ENCODE results near the gene GARNL3.

The GARNL3 gene

DNA sequence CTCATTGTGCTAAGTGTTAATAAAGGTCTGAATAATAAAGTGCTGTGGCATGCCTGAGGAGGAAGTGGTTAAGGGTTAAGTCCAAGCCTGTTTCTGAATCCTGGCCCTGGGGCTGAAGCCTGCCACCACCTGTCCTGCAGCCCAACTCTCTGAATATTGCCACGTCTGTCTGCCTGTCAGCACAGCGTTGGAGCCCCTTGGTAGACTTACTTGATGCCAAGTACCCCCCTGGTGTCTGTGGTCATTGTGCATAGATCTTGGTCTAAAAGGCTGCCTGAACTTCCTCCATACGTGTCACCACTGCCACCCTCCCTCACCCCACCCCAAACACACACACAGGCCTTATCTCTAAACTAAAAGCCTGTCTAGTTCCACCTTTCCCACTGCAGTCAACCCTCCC is 97.0 kb downstream of the GARNL3 start:
- in situ Hi-C loops (cut with HindIII; ENCODE audit: low pct_ligation_motif_present, low pct_unique_long_range_greater_than_20kb, low sequenced_read_pairs) = no loop called here

DNA sequence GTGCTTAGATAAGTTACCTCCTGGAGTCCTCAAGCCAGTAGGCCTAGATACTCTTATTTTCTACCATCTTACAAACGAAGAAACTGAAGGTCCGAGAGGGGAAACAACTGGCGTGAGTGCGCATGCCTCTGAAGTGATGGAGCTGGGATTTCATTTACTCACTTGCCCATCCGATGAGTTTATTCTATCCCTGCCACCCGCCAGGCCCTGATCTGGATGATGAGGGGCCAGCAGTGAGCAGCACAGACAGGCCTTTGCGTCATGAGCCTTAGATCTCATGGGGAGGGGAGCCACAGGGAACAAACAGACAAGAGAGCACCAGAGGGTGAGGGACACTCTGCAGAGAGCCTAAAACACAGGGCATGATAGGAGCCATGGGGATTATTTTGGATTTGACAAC is 98.3 kb downstream of the GARNL3 start:
- DNase-seq = no peak
- in situ Hi-C loops (cut with HindIII; ENCODE audit: low pct_ligation_motif_present, low pct_unique_long_range_greater_than_20kb, low sequenced_read_pairs) = no loop called here

More for the DNA sequence above, 97.0 kb downstream of the GARNL3 start:
- DNase-seq = no peak

DNA sequence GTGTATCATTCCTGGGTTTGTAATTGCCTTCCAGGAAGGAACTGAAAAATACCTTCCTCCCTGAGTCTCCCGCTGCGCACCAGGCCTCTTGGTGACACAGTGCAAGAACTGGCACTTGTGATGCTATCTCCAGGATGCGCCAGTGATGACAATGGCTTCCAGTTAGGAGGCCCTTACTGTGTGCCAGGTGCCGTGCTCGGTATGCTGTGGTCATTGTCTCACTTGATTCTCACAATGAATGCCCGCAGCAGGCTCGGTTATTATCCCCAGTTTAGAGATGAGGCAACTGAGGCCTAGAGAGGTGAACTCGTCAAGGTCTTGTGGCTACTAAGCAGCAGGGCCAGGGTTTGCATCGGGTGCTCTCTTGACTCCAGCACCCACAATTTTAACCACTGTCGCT is 100.9 kb downstream of the GARNL3 start:
- in situ Hi-C loops (cut with HindIII; ENCODE audit: low pct_ligation_motif_present, low pct_unique_long_range_greater_than_20kb, low sequenced_read_pairs) = no loop called here
- DNase-seq = no peak

DNA sequence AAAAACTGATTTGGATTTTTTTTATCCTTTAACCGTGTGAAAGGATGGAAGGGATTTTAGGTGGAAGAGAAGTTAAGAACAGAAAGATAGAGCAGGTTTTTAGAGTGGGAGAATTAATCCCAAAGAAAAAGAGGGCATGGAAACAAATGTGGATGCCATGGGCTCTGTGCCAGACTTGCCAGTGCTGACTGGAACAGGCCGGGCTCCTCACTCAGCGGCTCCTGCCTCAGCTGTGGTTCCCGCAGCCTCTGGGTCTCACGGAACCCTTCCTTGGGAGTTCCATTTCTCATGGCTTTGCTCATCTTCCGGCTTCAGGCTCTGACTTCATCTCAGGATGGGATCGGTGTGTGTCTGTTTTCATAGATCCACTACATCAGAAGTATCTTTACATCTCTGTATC is 102.0 kb downstream of the GARNL3 start:
- no peak for DNase-seq
- in situ Hi-C loops (cut with HindIII; ENCODE audit: low pct_ligation_motif_present, low pct_unique_long_range_greater_than_20kb, low sequenced_read_pairs) = no loop called here

DNA sequence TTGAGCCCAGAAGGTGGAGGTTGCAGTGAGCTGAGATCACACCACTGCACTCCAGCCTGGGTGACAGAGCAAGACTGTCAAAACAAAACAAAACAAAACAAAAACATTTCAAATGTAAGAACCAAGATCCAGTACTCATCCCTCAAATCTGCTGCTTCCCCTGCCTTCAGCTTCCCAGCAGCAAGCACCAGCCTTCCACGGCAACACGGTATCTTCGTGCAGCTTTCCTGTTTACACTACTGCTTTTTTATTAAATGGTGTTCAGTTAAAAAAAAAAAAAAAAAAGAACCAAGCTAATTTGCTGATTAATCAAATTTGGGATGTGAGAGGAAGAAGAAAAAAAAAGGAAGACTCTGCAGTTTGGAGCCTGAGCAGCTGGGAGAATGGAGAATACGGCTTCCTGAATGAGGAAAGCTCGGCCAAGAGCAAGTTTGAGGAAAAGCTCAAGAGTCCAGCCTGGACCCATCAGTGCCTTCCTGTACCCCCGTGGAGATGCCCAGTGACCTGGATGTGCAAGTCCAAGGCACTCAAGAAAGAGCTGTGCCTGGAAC is 104.4 kb downstream of the GARNL3 start:
- in situ Hi-C loops (cut with HindIII; ENCODE audit: low pct_ligation_motif_present, low pct_unique_long_range_greater_than_20kb, low sequenced_read_pairs) = no loop called here
- DNase-seq = no peak

DNA sequence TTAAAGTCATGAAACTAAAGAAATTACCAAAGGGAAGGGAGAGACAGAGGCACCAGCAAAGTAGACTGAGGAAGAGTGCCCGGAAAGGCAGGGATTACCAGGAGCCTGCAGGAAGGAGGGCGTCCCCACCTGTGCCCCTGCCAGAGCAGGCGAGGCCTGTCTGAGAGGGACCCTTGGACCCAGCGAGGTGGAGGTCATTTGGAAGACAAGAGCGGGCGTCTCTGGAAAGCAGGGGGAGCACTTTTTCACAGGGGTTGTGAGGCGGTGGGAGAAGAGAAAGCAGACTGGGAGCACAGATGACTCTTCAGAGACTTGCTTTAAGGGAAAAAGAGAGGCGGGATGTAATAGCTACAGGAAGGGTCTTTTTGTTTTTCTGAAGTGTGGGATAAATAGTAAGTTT is 104.9 kb downstream of the GARNL3 start:
- in situ Hi-C loops (cut with HindIII; ENCODE audit: low pct_ligation_motif_present, low pct_unique_long_range_greater_than_20kb, low sequenced_read_pairs) = no loop called here
- DNase-seq = no peak

DNA sequence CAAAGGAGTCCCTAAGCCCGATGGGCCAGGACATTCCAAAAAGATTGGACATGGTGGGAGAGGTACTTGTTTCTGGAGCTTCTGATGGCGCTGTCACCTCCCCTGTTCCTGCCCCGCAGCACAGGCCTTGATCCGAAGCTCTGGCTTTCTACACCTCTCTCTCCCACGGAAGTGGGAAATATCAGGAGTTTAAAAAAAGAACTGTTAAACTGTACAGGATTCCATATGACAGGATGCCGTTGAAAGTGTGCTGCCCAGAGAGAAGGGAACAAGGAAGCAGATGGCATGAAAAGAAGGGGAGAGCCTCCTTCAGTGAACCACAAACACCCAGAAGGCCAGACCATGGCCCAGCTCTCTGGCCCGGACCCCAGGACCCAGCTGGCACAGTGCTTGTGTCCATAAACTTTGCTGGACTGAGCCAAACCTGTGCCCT is 105.6 kb downstream of the GARNL3 start:
- in situ Hi-C loops (cut with HindIII; ENCODE audit: low pct_ligation_motif_present, low pct_unique_long_range_greater_than_20kb, low sequenced_read_pairs) = no loop called here
- DNase-seq = no peak

DNA sequence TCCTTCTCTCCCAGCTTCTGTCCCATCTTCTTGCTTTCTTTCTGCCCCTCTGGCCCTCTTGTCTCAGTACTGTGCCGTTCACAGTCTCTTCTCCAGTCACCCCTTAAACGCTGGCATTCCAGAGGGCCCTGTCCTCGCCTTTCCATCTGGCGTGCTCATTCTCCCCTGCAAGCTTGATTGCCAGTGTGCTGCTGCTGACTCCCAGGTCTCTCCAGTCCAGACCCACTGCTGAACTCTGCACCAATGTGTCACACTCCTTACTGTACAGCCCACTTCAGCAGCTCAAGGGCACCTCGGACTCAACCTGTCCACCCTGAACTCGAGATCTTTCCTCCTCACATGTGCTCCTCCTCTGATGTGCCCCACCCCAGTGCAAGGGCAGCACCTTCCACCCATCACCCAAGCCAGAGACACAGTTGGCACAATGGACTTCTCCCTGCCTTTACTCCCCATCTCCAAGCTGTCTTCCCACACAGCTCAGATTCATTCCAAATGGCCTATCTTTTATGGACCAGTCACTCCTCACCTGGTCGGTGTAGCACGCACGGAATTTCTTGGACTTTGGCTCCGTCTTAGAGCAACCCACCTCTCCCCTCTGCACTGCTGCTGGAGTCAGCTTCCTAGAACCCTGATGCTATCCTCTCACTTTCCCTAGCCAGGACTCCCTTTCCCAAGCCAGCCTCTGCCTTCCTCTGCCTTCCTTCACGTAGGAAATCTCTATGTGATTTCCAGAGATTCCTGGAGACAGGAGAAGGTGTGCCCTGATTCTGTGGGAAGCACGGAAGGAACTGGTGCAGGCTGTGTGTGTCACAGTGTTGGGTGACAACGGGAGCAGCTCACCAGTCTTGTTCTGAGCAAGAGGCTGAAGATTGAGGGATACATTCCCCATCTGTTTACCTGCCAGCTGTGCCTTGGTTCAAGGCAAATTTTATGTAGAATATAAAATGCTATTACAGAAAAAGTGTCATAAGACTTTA is 106.4 kb downstream of the GARNL3 start:
- in situ Hi-C loops (cut with HindIII; ENCODE audit: low pct_ligation_motif_present, low pct_unique_long_range_greater_than_20kb, low sequenced_read_pairs) = no loop called here
- no peak for DNase-seq

DNA sequence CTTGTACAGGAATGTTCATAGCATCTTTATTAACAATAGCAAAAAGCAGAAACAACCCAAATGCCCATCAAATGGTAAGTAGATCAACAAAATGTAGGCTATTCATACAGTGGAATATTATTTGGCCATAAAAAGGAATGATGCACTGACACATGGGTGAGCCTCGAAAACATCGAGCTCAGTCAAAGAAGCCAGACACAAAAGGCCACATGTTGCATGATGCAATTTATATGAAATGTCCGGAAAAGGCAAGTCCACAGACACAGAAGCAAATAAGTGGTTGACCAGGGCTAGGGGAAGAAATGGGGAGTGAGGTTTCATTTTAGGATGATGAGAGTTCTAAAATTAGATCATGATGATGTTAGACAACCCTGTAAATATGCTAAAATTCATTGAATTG is 115.9 kb downstream of the GARNL3 start:
- in situ Hi-C loops (cut with HindIII; ENCODE audit: low pct_ligation_motif_present, low pct_unique_long_range_greater_than_20kb, low sequenced_read_pairs) = no loop called here
- no peak for DNase-seq

DNA sequence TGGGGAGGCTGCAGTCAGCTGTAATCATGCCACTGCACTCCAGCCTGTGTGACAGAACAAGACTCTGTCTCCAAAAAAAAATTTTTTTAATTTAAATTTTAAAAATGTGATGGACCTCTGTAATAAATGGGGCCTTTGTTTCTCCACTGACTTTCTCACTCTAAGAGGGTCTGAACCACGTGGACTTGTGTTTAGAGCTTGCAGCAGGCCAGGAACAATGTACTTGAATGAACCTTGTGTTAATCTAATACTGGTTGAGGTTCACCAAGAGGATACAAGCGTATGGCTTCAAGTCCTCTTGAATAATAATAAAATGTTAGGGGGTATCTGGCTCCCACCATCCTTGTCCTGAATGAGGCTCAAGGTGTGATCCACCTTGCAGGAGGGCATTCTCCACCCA is 118.0 kb downstream of the GARNL3 start:
- in situ Hi-C loops (cut with HindIII; ENCODE audit: low pct_ligation_motif_present, low pct_unique_long_range_greater_than_20kb, low sequenced_read_pairs) = no loop called here
- no peak for DNase-seq

DNA sequence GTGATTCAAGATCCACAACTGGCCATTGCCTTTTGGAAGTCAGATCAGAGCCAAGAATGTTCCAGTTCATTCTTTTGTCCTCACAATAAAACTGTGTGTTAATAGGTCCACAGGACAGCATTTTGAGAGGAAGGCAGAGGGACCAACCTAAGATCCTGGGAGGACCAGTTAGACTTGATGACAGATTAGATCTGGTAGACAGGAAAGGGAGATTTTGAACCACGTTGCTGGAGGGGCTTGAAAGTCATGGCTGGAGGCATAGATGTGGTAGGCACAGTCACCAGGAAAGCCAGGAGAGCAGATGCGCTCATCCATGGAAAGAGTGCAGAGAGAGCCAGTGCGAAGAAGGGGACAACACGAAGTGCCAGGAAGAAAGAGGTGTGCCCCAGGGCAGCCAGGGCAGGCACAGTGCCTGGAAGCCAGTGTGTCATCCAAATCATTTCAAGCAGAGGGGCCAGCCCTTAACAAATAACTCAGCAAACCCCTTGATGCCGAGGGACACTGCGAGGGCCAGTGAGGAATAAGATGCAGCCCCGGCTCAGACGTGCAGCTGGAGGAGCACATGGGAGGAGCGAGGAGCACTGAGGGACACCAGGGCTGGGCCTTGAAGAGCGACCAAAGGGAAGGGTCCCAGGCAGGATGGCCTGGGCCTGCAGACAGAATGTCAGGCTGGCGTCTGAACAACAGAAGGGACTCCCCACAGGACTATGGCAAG is 119.6 kb downstream of the GARNL3 start:
- no peak for DNase-seq
- in situ Hi-C loops (cut with HindIII; ENCODE audit: low pct_ligation_motif_present, low pct_unique_long_range_greater_than_20kb, low sequenced_read_pairs) = no loop called here

DNA sequence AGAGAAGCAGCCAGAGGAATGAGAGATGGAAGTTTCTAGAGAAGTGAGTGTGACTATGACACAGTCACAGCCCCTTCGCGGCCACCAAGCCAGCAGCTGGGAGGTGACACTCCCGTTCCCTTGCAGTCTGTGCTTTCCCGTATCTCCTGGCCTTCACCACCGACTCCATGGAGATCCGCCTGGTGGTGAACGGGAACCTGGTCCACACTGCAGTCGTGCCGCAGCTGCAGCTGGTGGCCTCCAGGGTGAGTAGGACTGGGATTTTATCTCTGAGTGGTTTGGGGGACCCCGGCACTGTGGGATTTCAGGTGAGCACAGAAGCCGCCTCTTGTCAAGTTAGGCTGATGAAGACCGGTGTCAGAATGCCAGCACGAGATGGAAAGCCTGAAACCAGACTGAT is 120.3 kb downstream of the GARNL3 start:
- in situ Hi-C loops (cut with HindIII; ENCODE audit: low pct_ligation_motif_present, low pct_unique_long_range_greater_than_20kb, low sequenced_read_pairs) = no loop called here

DNA sequence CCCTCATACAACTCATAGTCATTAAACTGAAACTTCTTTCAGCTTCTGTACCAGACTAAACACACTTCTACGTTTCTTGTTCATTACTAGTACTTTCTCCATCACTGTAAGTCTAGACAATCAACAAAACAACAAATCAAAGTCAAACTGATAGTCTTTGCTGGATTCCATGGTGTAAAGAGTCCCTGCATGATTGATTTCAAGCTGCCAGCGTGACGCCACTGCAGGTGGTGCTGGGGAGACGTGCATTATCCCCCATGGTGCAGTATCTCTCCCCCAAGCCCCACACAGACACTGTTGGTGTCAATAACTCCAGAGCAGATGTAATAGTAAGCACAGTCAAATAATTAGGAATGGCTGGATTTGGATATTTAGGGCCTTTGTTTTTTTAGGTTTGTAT is 121.7 kb downstream of the GARNL3 start:
- DNase-seq = no peak
- in situ Hi-C loops (cut with HindIII; ENCODE audit: low pct_ligation_motif_present, low pct_unique_long_range_greater_than_20kb, low sequenced_read_pairs) = no loop called here

More for the DNA sequence above, 120.3 kb downstream of the GARNL3 start:
- no peak for DNase-seq

DNA sequence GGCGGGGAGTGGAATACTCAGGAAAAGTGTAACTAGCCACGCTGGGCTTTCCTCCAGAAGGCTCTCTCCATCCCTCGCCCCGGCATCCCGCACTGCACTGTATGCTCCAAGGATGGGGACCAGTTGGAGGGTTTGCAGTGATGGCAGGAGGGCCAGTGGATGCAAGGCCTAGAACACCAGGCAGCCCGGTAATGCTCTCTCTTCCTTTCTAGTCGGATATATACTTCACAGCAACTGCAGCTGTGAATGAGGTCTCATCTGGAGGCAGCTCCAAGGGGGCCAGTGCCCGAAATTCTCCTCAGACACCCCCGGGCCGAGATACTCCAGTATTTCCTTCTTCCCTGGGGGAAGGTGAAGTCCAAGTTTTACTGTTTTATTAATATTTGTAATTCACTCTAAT is 122.4 kb downstream of the GARNL3 start:
- in situ Hi-C loops (cut with HindIII; ENCODE audit: low pct_ligation_motif_present, low pct_unique_long_range_greater_than_20kb, low sequenced_read_pairs) = no loop called here
- DNase-seq = no peak

DNA sequence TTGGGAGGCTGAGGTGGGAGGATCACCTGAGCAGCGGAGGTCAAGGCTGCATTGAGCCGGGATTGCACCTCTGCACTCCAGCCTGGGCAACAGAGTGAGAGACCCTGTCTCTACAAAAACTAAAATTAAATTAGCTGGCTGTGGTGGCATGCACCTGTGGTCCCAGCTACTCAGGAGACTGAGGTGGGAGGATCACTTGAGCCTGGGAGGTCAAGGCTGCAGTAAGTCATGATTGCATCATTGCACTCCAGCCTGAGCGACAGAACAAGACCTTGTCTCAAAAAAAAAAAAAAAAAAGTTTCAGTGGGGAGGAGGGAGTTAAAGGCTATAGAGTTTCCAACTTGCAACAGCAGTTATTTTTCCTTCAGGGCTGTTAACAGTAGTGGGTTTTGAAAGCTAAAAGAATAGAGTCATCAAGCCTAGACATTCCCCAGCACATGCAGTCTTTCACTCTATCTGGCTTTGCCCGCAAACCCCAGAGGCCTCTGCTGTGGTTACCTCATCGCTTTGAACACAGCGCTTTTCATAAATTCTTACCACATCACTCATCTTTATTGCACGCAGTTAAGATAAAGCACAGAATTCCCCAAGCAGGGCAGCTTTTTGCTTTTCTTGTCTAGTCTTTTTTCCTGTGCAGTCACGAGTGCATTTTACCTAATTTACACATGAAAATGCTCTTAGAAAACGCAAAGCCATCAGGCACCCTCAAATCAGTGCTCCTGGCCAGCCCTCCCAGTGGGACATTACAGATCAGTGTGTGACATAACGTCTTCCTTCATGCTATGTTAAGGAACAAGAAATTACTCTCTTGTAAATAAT is 123.7 kb downstream of the GARNL3 start:
- peak; percentile 95 for DNase-seq
- in situ Hi-C loops (cut with HindIII; ENCODE audit: low pct_ligation_motif_present, low pct_unique_long_range_greater_than_20kb, low sequenced_read_pairs) = no loop called here

DNA sequence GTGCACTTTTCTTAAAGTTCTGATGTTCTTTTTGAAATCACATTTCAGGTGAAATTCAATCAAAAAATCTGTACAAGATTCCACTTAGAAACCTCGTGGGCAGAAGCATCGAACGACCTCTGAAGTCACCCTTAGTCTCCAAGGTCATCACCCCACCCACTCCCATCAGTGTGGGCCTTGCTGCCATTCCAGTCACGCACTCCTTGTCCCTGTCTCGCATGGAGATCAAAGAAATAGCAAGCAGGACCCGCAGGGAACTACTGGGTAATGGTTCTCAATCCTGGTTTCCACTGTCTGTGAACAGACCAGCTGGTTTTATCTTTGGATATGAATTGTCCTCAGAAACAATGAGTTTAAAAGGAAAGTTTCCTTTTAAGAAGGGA is 124.3 kb downstream of the GARNL3 start:
- peak; percentile 63 for DNase-seq
- in situ Hi-C loops (cut with HindIII; ENCODE audit: low pct_ligation_motif_present, low pct_unique_long_range_greater_than_20kb, low sequenced_read_pairs) = no loop called here

DNA sequence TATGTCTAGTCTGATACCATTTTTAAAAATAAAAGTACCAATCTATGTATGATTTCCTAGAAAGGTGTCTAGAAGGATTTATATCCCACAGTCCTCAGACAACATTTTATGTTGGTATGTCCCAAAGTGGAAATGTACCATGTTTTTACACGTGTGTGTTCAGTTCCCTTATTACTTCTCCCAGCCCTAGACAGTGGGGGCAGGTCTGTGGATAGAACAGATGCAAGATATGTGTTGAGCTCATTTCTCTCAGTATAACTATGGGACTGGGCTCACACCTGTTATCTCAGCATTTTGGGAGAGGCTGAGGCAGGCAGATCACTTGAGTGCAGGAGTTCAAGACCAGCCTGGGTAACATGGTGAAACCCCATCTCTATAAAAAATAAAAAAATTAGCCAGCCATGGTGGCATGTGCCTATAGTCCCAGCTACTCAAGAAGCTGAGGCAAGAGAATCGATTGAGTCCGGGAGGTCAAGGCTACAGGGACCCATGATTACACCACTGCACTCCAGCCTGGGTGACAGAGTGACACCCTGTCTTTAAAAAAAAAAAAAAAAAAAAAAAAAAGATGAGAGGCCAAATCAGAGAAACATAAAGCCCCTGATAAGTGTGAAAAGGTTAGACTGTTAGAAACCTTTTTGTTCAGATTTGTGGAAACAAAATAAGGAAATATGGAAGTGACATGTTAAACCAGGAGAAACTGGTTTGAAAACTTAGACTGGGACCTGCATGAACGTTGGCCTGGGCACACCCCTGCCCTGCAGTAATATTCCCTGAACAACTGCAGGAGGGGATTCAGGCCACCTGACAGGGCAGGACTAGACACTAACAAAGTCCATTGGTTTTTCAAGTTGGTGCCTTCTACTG is 125.0 kb downstream of the GARNL3 start:
- in situ Hi-C loops (cut with HindIII; ENCODE audit: low pct_ligation_motif_present, low pct_unique_long_range_greater_than_20kb, low sequenced_read_pairs) = no loop called here

DNA sequence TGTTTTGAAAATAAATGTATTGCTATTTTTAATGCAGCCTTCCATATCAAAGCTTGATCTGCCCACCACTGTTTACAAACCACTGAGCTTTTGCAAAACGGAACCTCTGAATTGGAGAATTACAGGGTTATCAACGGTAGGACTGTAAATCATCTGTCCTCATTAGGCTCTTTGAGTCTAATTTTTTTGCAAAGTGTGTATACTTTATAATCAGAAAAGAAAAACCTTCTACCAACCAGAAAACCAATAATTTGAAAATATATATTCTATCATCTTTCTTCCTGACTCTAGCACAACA is 125.6 kb downstream of the GARNL3 start:
- no peak for DNase-seq
- in situ Hi-C loops (cut with HindIII; ENCODE audit: low pct_ligation_motif_present, low pct_unique_long_range_greater_than_20kb, low sequenced_read_pairs) = no loop called here

More for the DNA sequence above, 125.0 kb downstream of the GARNL3 start:
- no peak for DNase-seq

Data from ACHN (cell line).